Stomach (tissue), 9 donors: ENCODE measurements around the gene UBQLN1. TPM values are rescaled to one million over a fixed set of nuclear protein-coding genes. Genes with fewer than 3 reads are reported as not detected.

ENCODE experiments used
- DNase-seq, 2 donors: peaks; one replicate each; pipeline versions ENCODE4 v3.0.0 to v3.0.0-alpha.2; 2013 to 2019
- H3K27ac ChIP-seq, 5 donors: fragments of 200-600 bp in 4 of 5; sonication (generic) in 4 of 5; one replicate each; pipeline ENCODE4 v1.5.1; 2013 to 2019; ENCODE audit warnings: mild to moderate bottlenecking in 1 of 5, moderate library complexity in 1 of 5
- H3K27me3 ChIP-seq, 3 donors: fragments of 200-600 bp; sonication (generic); one replicate each; pipeline ENCODE4 v1.5.1; 2017 to 2019; ENCODE audit warnings: mixed run types in 1 of 3
- H3K36me3 ChIP-seq, 4 donors: fragments of 200-600 bp; sonication (generic); 1 replicate in 3 of 4; 2 replicates in 1 of 4; pipeline ENCODE4 v1.5.1; 2016 to 2019
- H3K4me1 ChIP-seq, 4 donors: fragments of 200-600 bp; sonication (generic); one replicate each; pipeline ENCODE4 v1.5.1; 2016 to 2019
- H3K4me3 ChIP-seq, 4 donors: fragments of 200-600 bp; sonication (generic) in 3 of 4; one replicate each; pipeline ENCODE4 v1.5.1; 2016 to 2019; ENCODE audit warnings: mild to moderate bottlenecking in 1 of 4
- H3K9me3 ChIP-seq, 4 donors: fragments of 200-600 bp; sonication (generic); one replicate each; pipeline ENCODE4 v1.5.1; 2016 to 2019
- CTCF ChIP-seq, 7 experiments: fragments of 450-650 bp in 4 of 7; fragments of 200-600 bp in 3 of 7; sonication (generic) in 3 of 7; IDR thresholded peaks; one replicate each; pipeline ENCODE4 v1.5.1; 2016 to 2019; ENCODE audit warnings: antibody characterized with exemption in 7 of 7, control low read depth in 2 of 7, mild to moderate bottlenecking in 1 of 7
- EP300 ChIP-seq: sonication (generic); formaldehyde crosslinking; IDR thresholded peaks from one replicate; pipeline ENCODE4 v1.6.1; 2017; ENCODE audit warnings: antibody characterized with exemption
- POLR2A ChIP-seq, 4 donors: fragments of 450-650 bp; IDR thresholded peaks; one replicate each; pipeline ENCODE4 v1.6.1; 2016; ENCODE audit warnings: antibody characterized with exemption in 4 of 4, control low read depth in 2 of 4, mild to moderate bottlenecking in 1 of 4, moderate library complexity in 1 of 4
- POLR2AphosphoS5 ChIP-seq, 3 donors: sonication (generic); formaldehyde crosslinking; IDR thresholded peaks; one replicate each; pipeline ENCODE4 v1.6.1; 2016; ENCODE audit warnings: antibody characterized with exemption in 3 of 3
- WGBS, 5 donors: extraction: QIAGEN DNeasy Blood & Tissue Kit in 3 of 5; methylation state at CpG; one replicate each; pipeline versions ENCODE4 v1.1.5 to v1.1.7; 2013 to 2018; 5-methylcytosine and 5-hydroxymethylcytosine counted together
- intact Hi-C: fragments of 100-400 bp; cut with DNase I; formaldehyde crosslinking; loops from one replicate; pipeline ENCODE4 v1.15.1; 2023; ENCODE audit warnings: low total_unique reads
- polyA plus RNA-seq, 3 donors: library from polyadenylated mRNA; stranded (reverse); fragments of 200-250 nt; gene quantifications; one replicate each; pipeline ENCODE4 v1.2.3, GENCODE V29; 2013
- total RNA-seq, 5 donors: library from RNA; depleted of rRNA; stranded (reverse); fragments of >200 nt; gene quantifications; one replicate each; pipeline versions ENCODE4 v1.1.0 to v1.2.3, GENCODE V29; 2014 to 2016
- donor health status: healthy with polysubstance abuse.
- donor health status: Bipolar disorder and iron deficiency.
- donor health status: healthy.

UBQLN1 gene
- total and polyA plus RNA-seq, 8 donors = 24.5 to 124 (median 74.6) TPM

- H3K9me3 ChIP-seq = no peaks in the 10 kb centered on the region
- no peak overlapping the region for H3K4me3 ChIP-seq
- no peaks in the 10 kb centered on the region for H3K36me3 ChIP-seq
- TF ChIP-seq EP300 (no peak), CTCF (IDR thresholded peaks at IDR 0.05) (no peak), POLR2A (IDR thresholded peaks at IDR 0.05) (no peak), POLR2AphosphoS5 (IDR thresholded peaks at IDR 0.05) (no peak)
- intact Hi-C loops = no loop called here
- no peaks in the 10 kb centered on the region for H3K4me1 ChIP-seq
- H3K27me3 ChIP-seq = no peaks in the 10 kb centered on the region
- H3K27ac ChIP-seq = no peak overlapping the region
- WGBS, 5 donors = 11 to 35% (median 25%) methylated on average over 1 of the region's 1 CpG
- DNase-seq = no peak
Measured at GRCh38 chr9:83637389-83637788, 70.4 kb downstream of the UBQLN1 start.

GRCh38 chr9:83636813-83637212 is 70.9 kb downstream of the UBQLN1 start:
- intact Hi-C loops = no loop called here
- TF ChIP-seq POLR2A (IDR thresholded peaks at IDR 0.05) = no peak
- TF ChIP-seq EP300 = no peak
- TF ChIP-seq POLR2AphosphoS5 (IDR thresholded peaks at IDR 0.05) = no peak
- TF ChIP-seq CTCF (IDR thresholded peaks at IDR 0.05) = no peak
- no peak overlapping the region for H3K27ac ChIP-seq

GRCh38 chr9:83633676-83634075 is 74.1 kb downstream of the UBQLN1 start:
- Histone ChIP-seq H3K4me3 (no peak overlapping the region), H3K9me3 (no peaks in the 10 kb centered on the region), H3K27me3 (no peaks in the 10 kb centered on the region), H3K4me1 (no peaks in the 10 kb centered on the region), H3K36me3 (peaks cover 0 to 11% (median 4%) of the 10 kb centered on the region in 4 donors), H3K27ac (no peak overlapping the region)
- no peak for DNase-seq
- intact Hi-C loops = no loop called here
- TF ChIP-seq CTCF (IDR thresholded peaks at IDR 0.05) = no peak
- TF ChIP-seq EP300 = no peak
- TF ChIP-seq POLR2A (IDR thresholded peaks at IDR 0.05) = no peak
- TF ChIP-seq POLR2AphosphoS5 (IDR thresholded peaks at IDR 0.05) = no peak
- WGBS, 5 donors = 92 to 98% (median 96%) methylated on average over 2 of the region's 2 CpGs

More at GRCh38 chr9:83636813-83637212, 70.9 kb downstream of the UBQLN1 start:
- DNase-seq = no peak
- H3K27me3 ChIP-seq = no peaks in the 10 kb centered on the region
- H3K36me3 ChIP-seq = no peaks in the 10 kb centered on the region
- H3K9me3 ChIP-seq = no peaks in the 10 kb centered on the region
- H3K4me1 ChIP-seq = no peaks in the 10 kb centered on the region
- no peak overlapping the region for H3K4me3 ChIP-seq

GRCh38 chr9:83633255-83633654 is 74.5 kb downstream of the UBQLN1 start:
- 92 to 100% (median 100%) methylated on average over 1 of the region's 1 CpG for WGBS, 5 donors
- DNase-seq = no peak
- intact Hi-C loops = no loop called here
- TF ChIP-seq POLR2AphosphoS5 (IDR thresholded peaks at IDR 0.05) (no peak), EP300 (no peak), CTCF (IDR thresholded peaks at IDR 0.05) (no peak), POLR2A (IDR thresholded peaks at IDR 0.05) (no peak)
- H3K9me3 ChIP-seq = no peaks in the 10 kb centered on the region
- H3K4me1 ChIP-seq = no peaks in the 10 kb centered on the region
- no peak overlapping the region for H3K27ac ChIP-seq
- H3K4me3 ChIP-seq = no peak overlapping the region
- H3K27me3 ChIP-seq = no peaks in the 10 kb centered on the region
- peaks cover 0 to 12% (median 6%) of the 10 kb centered on the region in 4 donors for H3K36me3 ChIP-seq
